Melanocyte of skin (primary cell): Measurements from ENCODE around the gene CPS1. TPM values are rescaled to one million over a fixed set of nuclear protein-coding genes. Genes with fewer than 3 reads are reported as not detected.

Source experiments
- total RNA-seq, 2 donors: library from RNA; depleted of rRNA; stranded (reverse); fragments of >200 nt; gene quantifications; 2 replicates each; pipeline ENCODE4 v1.2.3, GENCODE V29; 2012

The CPS1 gene
- 10 to 100 TPM; 32.0 to 36.6 TPM for total RNA-seq

GRCh38 chr2:210556329-210556980 is at the start of gene CPS1:
Gene CPS1, plus strand, starts transcription at chr2:210556599. Its CDS starts 135 bp downstream, at chr2:210556734.

Other genes starting within 250 kb of the CPS1 start
- gene MYL1, start 241.4 kb upstream of the CPS1 start, total RNA-seq = not detected
- 10 to 100 TPM; 46.0 to 52.7 TPM for gene LANCL1, start 79.8 kb upstream of the CPS1 start, total RNA-seq